Bronchial epithelial cell (primary cell): Measurements from ENCODE around the gene PCDH1. TPM values are rescaled to one million over a fixed set of nuclear protein-coding genes. Genes with fewer than 3 reads are reported as not detected.

ENCODE experiments used
- DNase-seq: peaks from one replicate; pipeline ENCODE4 v3.0.0-alpha.2; 2010; ENCODE audit warnings: low read depth
- FAIRE-seq: peaks from 2 replicates; lab custom pipeline; 2011; peaks lifted over from hg19 to GRCh38; lab: Jason Lieb, UNC
- H3K27me3 ChIP-seq: 2 replicates; pipeline ENCODE4 v1.5.1; 2011; ENCODE audit warnings: low read length; ENCODE audit not compliant: control insufficient read depth, insufficient read depth
- H3K36me3 ChIP-seq: 2 replicates; pipeline ENCODE4 v1.5.1; 2011; ENCODE audit warnings: low read length; ENCODE audit not compliant: control insufficient read depth, insufficient read depth
- H3K4me3 ChIP-seq: 2 replicates; pipeline ENCODE4 v1.5.1; 2011; ENCODE audit warnings: mild to moderate bottlenecking, low read depth, low read length, control low read depth
- total RNA-seq: library from RNA; depleted of rRNA; stranded (reverse); fragments of >200 nt; gene quantifications from 2 replicates; pipeline ENCODE4 v1.2.1, GENCODE V29; 2014
- TF ChIP-seq, protein P1 (sequence below): IDR thresholded peaks from 2 replicates; pipeline ENCODE4 v1.5.1; 2011; ENCODE audit warnings: mild to moderate bottlenecking, moderate library complexity, low read length, control low read depth, inconsistent platforms; ENCODE audit not compliant: insufficient read depth, severe bottlenecking

Gene PCDH1
- total RNA-seq, 1 donor from 2014 or later: 85.3 TPM

DNA sequence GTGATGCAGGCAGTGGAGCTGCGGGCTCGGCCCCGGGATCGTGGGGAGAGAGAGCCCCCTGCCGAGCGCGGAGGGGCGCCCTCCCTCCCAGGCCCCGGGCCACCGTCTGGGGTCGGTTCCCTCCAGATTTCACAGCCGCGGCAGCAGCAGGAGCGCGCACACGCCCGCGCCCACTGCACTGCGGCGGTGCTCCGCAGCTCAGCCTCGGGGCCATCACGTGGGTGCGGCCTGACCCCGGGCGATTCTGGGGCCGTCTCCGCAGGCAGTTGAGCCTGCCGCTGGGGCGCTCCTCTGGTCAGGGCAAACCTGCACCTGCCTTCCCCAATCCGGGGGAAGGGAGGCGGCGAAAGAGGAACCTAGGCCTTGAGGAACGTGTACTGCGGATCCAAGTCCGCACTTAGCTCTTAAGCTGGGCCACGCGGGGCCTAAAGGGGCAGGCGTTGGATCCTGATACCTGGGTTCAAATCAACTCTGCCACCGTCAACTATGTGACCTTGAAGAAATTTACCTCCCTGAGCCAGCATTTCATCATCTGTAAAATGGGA lies 36.1 kb upstream of the PCDH1 start:
- no peaks in the 10 kb centered on the region for H3K36me3 ChIP-seq
- peaks cover 1% of the 10 kb centered on the region for H3K27me3 ChIP-seq
- FAIRE-seq (no peak), DNase-seq (no peak)
- TF ChIP-seq, protein P1, sequence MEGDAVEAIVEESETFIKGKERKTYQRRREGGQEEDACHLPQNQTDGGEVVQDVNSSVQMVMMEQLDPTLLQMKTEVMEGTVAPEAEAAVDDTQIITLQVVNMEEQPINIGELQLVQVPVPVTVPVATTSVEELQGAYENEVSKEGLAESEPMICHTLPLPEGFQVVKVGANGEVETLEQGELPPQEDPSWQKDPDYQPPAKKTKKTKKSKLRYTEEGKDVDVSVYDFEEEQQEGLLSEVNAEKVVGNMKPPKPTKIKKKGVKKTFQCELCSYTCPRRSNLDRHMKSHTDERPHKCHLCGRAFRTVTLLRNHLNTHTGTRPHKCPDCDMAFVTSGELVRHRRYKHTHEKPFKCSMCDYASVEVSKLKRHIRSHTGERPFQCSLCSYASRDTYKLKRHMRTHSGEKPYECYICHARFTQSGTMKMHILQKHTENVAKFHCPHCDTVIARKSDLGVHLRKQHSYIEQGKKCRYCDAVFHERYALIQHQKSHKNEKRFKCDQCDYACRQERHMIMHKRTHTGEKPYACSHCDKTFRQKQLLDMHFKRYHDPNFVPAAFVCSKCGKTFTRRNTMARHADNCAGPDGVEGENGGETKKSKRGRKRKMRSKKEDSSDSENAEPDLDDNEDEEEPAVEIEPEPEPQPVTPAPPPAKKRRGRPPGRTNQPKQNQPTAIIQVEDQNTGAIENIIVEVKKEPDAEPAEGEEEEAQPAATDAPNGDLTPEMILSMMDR: peak; percentile 22
- no peak overlapping the region for H3K4me3 ChIP-seq

DNA sequence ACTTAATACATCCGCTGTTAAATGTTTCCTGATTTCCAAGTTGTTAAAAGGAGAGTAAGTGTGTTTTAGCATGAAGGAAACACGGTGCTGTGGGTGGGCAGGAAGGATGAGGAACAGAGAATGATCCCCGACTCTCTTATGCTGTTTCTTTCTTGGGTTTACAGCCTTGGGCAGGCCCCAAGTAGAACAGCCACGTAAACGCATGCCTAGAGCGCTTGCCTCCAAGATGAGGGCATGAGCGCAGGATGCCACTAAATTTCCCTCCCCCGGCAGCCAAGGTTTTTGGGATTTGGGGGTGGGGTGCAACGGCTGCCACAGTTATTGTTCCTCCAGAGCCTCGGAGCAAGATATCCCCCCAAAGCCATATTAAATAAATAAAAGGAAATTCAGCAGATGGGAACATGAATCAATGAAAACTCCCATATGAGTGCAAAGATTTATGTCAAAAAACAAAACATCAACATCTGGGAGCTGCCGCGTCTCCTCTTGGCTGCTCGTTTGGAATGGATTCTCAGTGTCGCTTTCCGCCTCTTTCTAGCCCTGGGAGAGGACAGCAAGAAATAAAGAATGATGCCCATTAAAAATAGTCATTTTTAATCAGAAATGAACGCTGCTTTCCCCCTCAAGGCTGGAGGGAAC lies 35.5 kb upstream of the PCDH1 start:
- H3K27me3 ChIP-seq: peaks cover 1% of the 10 kb centered on the region
- FAIRE-seq (no peak), DNase-seq (no peak)
- no peak overlapping the region for H3K4me3 ChIP-seq
- no peaks in the 10 kb centered on the region for H3K36me3 ChIP-seq
- TF ChIP-seq, protein P1: no peak

DNA sequence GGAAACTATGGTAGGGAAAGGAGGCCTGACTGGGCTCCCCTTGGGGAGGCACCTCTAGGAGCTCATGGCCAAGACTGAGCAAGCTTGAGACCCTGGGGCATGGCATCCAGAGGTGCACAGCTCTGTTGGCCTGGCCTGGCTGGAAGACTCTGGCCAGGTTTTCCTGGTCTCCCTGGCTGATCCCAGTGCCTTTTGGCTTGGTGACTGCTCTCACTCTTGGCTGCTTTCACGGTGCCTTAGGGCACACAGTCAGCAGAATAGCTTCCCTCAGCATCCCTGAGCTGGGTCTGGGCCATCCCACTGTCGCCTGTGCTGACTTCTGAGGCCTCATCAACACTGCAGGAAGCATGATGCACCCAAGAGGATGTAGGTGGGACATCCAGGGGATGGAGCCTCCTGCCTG lies 32.1 kb upstream of the PCDH1 start:
- TF ChIP-seq, protein P1: no peak
- peak; percentile 51 for DNase-seq
- no peak for FAIRE-seq

DNA sequence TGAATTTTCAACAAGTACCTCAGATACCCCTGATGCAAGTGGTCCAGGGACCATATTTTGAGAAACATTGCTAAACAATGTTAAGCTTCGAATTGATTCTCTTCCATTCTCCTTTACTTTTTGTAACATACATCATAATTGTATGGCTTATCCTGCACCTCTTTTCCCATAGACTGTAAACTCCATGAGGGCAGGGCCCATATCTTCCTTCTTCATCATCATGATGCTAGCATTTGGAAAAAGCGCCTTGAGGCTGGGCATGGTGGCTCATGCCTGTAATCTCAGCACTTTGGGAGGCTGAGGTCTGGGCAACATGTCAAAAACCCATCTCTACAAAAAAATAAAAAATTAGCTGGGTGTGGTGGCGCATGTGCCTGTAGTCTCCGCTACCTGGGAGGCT lies 31.0 kb upstream of the PCDH1 start:
- DNase-seq (no peak), FAIRE-seq (no peak)
- Histone ChIP-seq H3K27me3 (no peaks in the 10 kb centered on the region), H3K4me3 (no peak overlapping the region), H3K36me3 (no peaks in the 10 kb centered on the region)
- TF ChIP-seq, protein P1: no peak

More for the DNA sequence above, 32.1 kb upstream of the PCDH1 start:
- H3K36me3 ChIP-seq: no peaks in the 10 kb centered on the region
- H3K4me3 ChIP-seq: no peak overlapping the region
- H3K27me3 ChIP-seq: no peaks in the 10 kb centered on the region

DNA sequence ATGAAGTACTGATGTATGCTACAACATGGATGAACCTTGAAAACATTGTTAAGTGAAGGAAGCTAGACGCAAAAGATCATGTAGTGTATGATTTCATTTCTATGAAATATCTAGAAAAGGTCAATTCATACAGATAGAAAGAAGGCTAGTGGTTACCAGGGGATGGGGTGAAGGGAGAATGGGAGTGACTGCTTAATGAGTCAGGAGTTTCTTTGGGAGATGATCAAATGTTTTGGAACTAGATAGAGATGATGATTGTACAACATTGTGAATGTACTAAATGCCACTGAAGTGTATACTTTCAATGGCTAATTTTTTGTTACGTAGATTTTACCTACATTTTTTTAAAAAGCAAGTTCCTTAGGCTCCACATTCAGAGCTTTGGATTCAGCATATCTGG lies 30.6 kb upstream of the PCDH1 start:
- Histone ChIP-seq H3K36me3 (no peaks in the 10 kb centered on the region), H3K27me3 (no peaks in the 10 kb centered on the region), H3K4me3 (no peak overlapping the region)
- DNase-seq (peak; percentile 59), FAIRE-seq (no peak)
- TF ChIP-seq, protein P1: no peak
